HG03575 (cell line): ENCODE results near the gene RGN.
A peak's percentile ranks its signal among the peaks of the same experiment; 100 is the strongest.
"Not testable (repeated sequence)": the region's sequence is repeated elsewhere in the genome, so short reads cannot be mapped to it uniquely, and the experiment has no call there.

Experiments used
- ATAC-seq: cut with Tn5 transposase; IDR thresholded peaks from one replicate; pipeline ENCODE4 v1.9.1; 2021; ENCODE audit not compliant: unreplicated experiment, insufficient number of reproducible peaks, low FRiP score; ENCODE audit errors: extremely low read depth

The RGN gene

DNA sequence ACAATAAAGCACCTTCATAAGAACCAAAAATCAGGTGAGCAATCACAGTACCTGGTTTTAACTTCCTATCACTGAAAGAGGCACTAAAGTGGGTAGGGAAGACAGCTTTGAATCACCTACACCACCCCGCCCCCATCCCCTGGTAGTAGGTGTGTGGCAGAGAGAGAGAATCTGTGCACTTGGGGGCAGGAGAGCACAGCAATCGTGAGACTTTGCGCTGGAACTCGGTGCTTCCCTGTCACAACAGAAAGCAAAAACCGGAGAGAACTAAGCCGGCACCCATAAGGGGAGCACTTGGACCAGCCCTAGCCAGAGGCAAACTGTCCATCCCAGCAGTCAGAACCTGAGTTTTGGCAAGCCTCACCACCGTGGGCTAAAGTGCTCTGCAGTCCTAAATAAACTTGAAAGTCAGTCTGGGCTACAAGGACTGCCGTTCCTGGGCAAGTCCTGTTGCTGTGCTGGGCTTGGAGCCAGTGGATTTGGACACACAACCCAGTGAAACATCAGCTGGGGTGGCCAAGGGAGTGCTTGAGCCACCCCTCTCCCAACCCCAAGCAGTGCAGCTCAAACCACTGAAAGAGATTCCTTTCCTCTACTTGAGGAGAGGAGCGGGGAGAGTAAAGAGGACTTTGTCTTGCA is 34.2 kb downstream of the RGN start:
- no peak for ATAC-seq

DNA sequence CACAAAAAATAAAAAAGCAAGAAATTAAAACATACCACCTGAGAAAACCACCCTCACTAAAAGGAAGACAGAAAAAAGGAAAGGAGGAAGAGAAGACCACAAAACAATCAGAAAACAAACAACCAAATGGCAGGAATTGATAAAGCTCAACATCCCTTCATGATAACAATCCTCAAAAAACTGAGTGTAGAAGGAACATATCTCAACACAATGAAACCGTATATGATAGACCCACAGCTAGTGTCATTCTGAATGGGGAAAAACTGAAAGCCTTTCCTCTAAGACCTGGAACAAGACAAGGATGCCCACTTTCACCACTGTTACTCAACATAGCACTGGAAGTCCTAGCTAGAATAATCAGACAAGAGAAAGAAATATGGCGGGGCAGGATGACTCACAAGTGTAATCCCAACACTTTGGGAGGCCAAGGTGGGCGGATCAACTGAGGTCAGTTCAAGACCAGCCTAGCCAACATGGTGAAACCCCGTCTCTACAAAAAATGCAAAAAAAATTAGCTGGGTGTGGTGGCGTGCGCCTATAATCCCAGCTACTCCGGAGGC is 38.4 kb downstream of the RGN start:
- not testable (repeated sequence) for ATAC-seq

DNA sequence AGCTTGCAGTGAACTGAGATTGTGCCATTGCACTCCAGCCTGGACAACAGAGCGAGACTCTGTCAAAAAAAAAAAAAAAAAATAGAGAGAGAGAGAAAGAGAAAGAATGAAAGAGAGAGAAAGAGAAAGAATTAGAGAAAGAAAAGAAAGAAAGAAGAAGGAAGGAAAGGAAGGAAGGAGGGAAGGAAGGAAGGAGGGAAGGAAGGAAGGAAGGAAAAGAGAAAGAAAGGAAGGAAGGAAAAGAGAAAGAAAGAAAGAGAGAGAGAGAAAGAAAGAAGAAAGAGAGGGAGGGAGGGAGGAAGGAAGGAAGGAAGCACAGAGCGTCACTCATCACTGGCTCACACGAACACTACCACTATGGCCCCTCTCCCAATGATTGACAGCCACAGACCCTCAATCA is 46.2 kb downstream of the RGN start:
- not testable (repeated sequence) for ATAC-seq

DNA sequence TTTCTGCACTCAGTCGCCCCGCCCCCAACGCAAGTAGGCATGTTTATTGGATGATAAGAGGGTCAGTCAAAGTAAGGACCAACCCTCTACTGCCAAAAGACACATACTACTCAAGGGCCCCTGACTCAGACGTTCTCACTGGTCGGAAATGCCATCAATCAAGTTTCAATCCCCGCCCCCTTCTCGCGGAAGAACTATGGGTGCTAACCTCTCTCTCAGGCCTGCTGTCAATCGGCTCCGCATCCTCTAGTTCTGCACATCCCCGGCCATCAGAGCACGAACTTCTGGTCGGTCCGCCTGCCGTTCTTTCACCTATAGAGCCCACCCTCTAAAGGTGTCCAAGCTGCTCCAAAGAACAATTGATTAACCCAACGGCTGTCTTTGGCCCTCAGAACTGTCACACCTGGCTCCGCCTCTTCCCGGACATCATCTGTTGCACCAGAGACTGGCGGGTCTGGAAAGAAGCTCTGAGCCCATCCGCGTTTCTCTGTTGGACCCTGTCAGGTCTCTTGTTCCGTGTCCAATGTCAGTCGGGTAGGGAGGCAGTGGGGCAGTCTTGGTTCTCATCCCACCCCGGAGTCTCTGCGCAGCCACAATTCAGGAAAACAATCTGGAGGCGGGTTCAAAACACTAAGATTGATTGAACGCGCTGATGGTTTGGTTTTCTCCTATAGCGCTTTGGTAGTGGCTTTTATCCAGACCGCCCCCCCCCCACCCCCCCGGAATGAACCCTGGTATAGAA is 51.1 kb downstream of the RGN start:
- peak; percentile 87 for ATAC-seq

DNA sequence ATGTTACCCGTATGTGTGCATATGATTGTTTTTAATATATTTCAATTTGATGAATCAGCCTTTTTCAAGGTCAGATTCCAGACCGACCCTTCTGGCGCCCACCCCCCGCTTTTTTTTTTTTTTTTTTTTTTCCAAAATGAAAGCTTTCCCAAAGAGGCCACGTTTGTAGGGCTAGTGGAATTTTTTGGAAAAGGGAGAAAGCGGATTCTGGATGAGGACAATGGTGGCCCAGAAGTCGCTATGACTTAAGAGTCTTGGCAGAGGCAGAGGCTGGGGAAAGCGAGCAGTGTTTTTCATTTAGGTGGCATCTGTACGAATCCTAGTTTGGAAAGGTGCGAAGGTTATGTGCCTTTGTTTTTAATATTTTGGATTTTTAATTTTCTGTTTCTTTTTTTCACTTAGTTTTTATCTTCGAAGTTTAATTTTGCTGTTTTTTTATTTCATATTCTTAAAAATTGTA is 51.7 kb downstream of the RGN start:
- ATAC-seq: no peak

DNA sequence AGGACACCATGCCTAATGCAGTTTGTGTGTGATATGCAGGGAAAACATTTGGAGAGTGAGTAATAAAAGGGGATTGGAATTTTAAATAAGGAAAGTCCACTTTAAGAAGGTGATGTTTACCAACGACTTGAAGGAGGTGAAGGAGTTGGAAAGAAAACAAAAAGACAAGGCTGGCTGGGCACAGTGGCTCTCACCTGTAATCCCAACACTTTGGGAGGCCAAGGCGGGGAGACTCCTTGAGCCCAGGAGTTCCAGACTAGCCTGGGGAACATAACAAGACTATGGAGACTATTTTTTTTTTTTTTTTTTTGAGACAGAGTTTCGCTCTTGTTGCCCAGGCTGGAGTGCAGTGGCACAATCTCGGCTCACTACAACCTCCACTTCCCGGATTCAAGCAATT is 55.2 kb downstream of the RGN start:
- ATAC-seq: no peak

DNA sequence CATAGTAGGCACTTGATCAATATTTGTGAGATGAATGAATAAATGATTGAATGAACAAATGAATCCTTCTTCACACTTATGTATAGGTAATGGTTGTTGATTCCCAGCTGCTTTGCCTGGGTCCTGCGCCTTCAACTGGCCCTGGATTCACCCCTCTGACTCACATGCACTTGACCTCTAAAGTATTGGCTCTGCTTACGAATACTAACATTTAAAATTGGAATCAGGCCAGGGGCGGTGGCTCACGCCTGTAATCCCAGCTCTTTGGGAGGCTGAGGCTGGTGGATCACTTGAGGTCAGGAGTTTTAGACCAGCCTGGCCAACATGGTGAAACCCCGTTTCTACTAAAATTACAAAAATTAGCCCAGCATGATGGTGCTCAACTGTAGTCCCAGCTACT is 57.4 kb downstream of the RGN start:
- ATAC-seq: not testable (repeated sequence)

DNA sequence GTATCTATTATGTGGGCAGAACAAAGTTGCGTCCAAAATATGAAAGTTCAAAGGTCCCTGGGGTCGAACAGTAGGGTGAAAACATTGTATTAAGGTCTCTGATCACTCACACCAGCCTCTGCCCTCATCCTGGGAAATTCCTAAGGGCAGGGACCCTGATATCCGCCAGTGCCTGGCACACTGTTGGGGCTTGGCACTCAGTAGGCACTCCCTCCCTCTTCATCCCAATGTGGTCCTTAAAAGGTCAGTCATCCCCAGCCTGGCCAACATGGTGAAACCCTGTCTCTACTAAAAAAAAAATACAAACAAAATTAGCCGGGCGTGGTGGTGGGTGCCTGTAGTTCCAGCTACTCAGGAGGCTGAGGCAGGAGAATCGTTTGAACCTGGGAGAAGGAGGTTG is 59.9 kb downstream of the RGN start:
- no peak for ATAC-seq
